H1 (cell line): ENCODE data around the gene GRP. TPM values are rescaled to one million over a fixed set of nuclear protein-coding genes. Genes with fewer than 3 reads are reported as not detected.

ENCODE experiments used
- CTCF ChIA-PET: fragments of 300-600 bp; sonication (Branson Sonifier 250); formaldehyde crosslinking; loops from one replicate; lab custom pipeline; 2021; ENCODE audit not compliant: partially characterized antibody; lab: Charles Lee
- POLR2A ChIA-PET: fragments of 300-600 bp; sonication (Branson Sonifier 250); formaldehyde crosslinking; loops from one replicate; lab custom pipeline; 2021; ENCODE audit warnings: inconsistent platforms; ENCODE audit not compliant: partially characterized antibody; lab: Charles Lee
- DNase-seq, 2 experiments: peaks; one replicate each; pipeline versions ENCODE4 v3.0.0 to v3.0.0-alpha.2; 2010 to 2022; ENCODE audit warnings: low spot score in 2 of 2, low read depth in 1 of 2, mixed read lengths in 1 of 2
- FAIRE-seq: peaks from 2 replicates; lab custom pipeline; 2011; peaks lifted over from hg19 to GRCh38; lab: Jason Lieb, UNC
- H2AFZ ChIP-seq: 2 replicates; pipeline ENCODE4 v1.8.1; 2012; ENCODE audit warnings: low read length, inconsistent platforms
- H2AK5ac ChIP-seq: 2 replicates; pipeline ENCODE4 v1.6.1; 2013; ENCODE audit warnings: low read depth, low read length
- H2BK120ac ChIP-seq: replicated peaks from 2 replicates; pipeline ENCODE3; 2013; ENCODE audit warnings: low read depth, low read length, inconsistent platforms
- H2BK12ac ChIP-seq: 2 replicates; pipeline ENCODE4 v1.6.1; 2013; ENCODE audit warnings: low read depth, low read length
- H2BK15ac ChIP-seq: 2 replicates; pipeline ENCODE4 v1.6.1; 2013; ENCODE audit warnings: low read length
- H2BK20ac ChIP-seq: 2 replicates; pipeline ENCODE4 v1.6.1; 2013; ENCODE audit warnings: low read length
- H2BK5ac ChIP-seq: 2 replicates; pipeline ENCODE4 v1.6.1; 2013; ENCODE audit warnings: low read depth, low read length
- H3K14ac ChIP-seq: 2 replicates; pipeline ENCODE4 v1.6.1; 2013; ENCODE audit warnings: inconsistent platforms; ENCODE audit not compliant: insufficient read length
- H3K18ac ChIP-seq: 2 replicates; pipeline ENCODE4 v1.6.1; 2013; ENCODE audit warnings: low read length; ENCODE audit errors: extremely low read depth
- H3K23ac ChIP-seq: 2 replicates; pipeline ENCODE4 v1.6.1; 2013; ENCODE audit warnings: inconsistent platforms; ENCODE audit not compliant: insufficient read length
- H3K23me2 ChIP-seq: 2 replicates; pipeline ENCODE4 v1.6.1; 2013; ENCODE audit warnings: low read depth, low read length
- H3K27ac ChIP-seq: 2 replicates; pipeline ENCODE4 v1.6.1; 2011; ENCODE audit warnings: low read depth, low read length, inconsistent platforms
- H3K27me3 ChIP-seq, 4 experiments: replicated peaks in 1 of 4; 1 replicate in 1 of 4; 2 replicates in 3 of 4; pipeline versions ENCODE4 v1.6.1 to v1.8.1; 2011 to 2013; ENCODE audit warnings: low read length in 3 of 4, mild to moderate bottlenecking in 3 of 4, inconsistent platforms in 2 of 4, mixed read lengths in 2 of 4, moderate library complexity in 1 of 4; ENCODE audit not compliant: control insufficient read depth in 3 of 4, insufficient read depth in 3 of 4; ENCODE audit errors: extremely low read depth in 1 of 4
- H3K36me3 ChIP-seq, 4 experiments: 2 replicates each; pipeline versions ENCODE4 v1.6.1 to v1.8.1; 2011 to 2013; ENCODE audit warnings: mild to moderate bottlenecking in 4 of 4, low read length in 3 of 4, moderate library complexity in 2 of 4, control low read depth in 1 of 4, inconsistent platforms in 1 of 4; ENCODE audit not compliant: insufficient read depth in 4 of 4, control insufficient read depth in 2 of 4
- H3K4ac ChIP-seq: replicated peaks from 2 replicates; pipeline ENCODE3; 2013; ENCODE audit warnings: low read length, low read depth, mixed read lengths, inconsistent platforms; ENCODE audit not compliant: insufficient read length
- H3K4me1 ChIP-seq, 4 experiments: replicated peaks in 1 of 4; 1 replicate in 1 of 4; 2 replicates in 3 of 4; pipeline versions ENCODE4 v1.6.1 to v1.8.1; 2011 to 2013; ENCODE audit warnings: low read length in 3 of 4, inconsistent platforms in 2 of 4, mixed read lengths in 1 of 4; ENCODE audit not compliant: insufficient read depth in 4 of 4, control insufficient read depth in 3 of 4
- H3K4me2 ChIP-seq, 2 experiments: 2 replicates each; pipeline versions ENCODE4 v1.6.1 to v1.8.1; 2011 to 2013; ENCODE audit warnings: low read depth in 2 of 2, low read length in 2 of 2, control low read depth in 1 of 2, inconsistent platforms in 1 of 2, mild to moderate bottlenecking in 1 of 2; ENCODE audit not compliant: insufficient read depth in 1 of 2
- H3K4me3 ChIP-seq, 4 experiments: fragments of 200-600, 300-600 bp in 1 of 4; sonication (generic), shearing (Covaris generic), sonication (Bioruptor Twin) in 1 of 4; 2 replicates each; pipeline versions ENCODE4 v1.5.1 to v1.8.1; 2011 to 2016; ENCODE audit warnings: low read length in 4 of 4, low read depth in 3 of 4, control low read depth in 2 of 4, inconsistent platforms in 2 of 4, mild to moderate bottlenecking in 2 of 4, mixed read lengths in 1 of 4, moderate library complexity in 1 of 4; ENCODE audit not compliant: insufficient read depth in 2 of 4; ENCODE audit errors: extremely low read depth in 1 of 4
- H3K56ac ChIP-seq: replicated peaks from 2 replicates; pipeline ENCODE3; 2013; ENCODE audit warnings: low read depth, mild to moderate bottlenecking, mixed read lengths, low read length, inconsistent platforms; ENCODE audit not compliant: insufficient read length
- H3K79me1 ChIP-seq: 2 replicates; pipeline ENCODE4 v1.6.1; 2013; ENCODE audit warnings: low read depth, low read length, control low read depth
- H3K79me2 ChIP-seq, 2 experiments: 2 replicates each; pipeline versions ENCODE4 v1.6.1 to v1.8.1; 2012 to 2013; ENCODE audit warnings: low read length in 2 of 2, mild to moderate bottlenecking in 2 of 2, inconsistent platforms in 1 of 2; ENCODE audit not compliant: insufficient read depth in 2 of 2, control insufficient read depth in 1 of 2
- H3K9ac ChIP-seq, 4 experiments: replicated peaks in 1 of 4; 1 replicate in 1 of 4; 2 replicates in 3 of 4; pipeline versions ENCODE4 v1.6.1 to v1.8.1; 2011 to 2013; ENCODE audit warnings: low read depth in 3 of 4, low read length in 3 of 4, control low read depth in 2 of 4, mild to moderate bottlenecking in 2 of 4, moderate library complexity in 2 of 4, inconsistent platforms in 1 of 4; ENCODE audit errors: extremely low read depth in 1 of 4
- H3K9me3 ChIP-seq, 2 experiments: 2 replicates each; pipeline versions ENCODE4 v1.6.1 to v1.8.1; 2012 to 2013; ENCODE audit warnings: mild to moderate bottlenecking in 2 of 2, moderate library complexity in 2 of 2, control low read depth in 1 of 2, inconsistent platforms in 1 of 2, low read depth in 1 of 2, low read length in 1 of 2, mixed read lengths in 1 of 2; ENCODE audit not compliant: insufficient read depth in 2 of 2
- H4K20me1 ChIP-seq, 2 experiments: replicated peaks in 1 of 2; 2 replicates each; pipeline versions ENCODE3 to v1.8.1; 2011 to 2013; ENCODE audit warnings: inconsistent platforms in 2 of 2, low read length in 2 of 2, mild to moderate bottlenecking in 1 of 2; ENCODE audit not compliant: insufficient read depth in 2 of 2, control insufficient read depth in 1 of 2
- H4K5ac ChIP-seq: 2 replicates; pipeline ENCODE4 v1.6.1; 2013; ENCODE audit warnings: low read length, low read depth, mixed read lengths, inconsistent platforms; ENCODE audit not compliant: insufficient read length
- H4K8ac ChIP-seq: 2 replicates; pipeline ENCODE4 v1.8.0; 2013; ENCODE audit warnings: mild to moderate bottlenecking, moderate library complexity, low read length, inconsistent platforms; ENCODE audit not compliant: insufficient read depth; ENCODE audit errors: extremely low read depth
- H4K91ac ChIP-seq: replicated peaks from 2 replicates; pipeline ENCODE3; 2013; ENCODE audit warnings: low read length, mixed read lengths, inconsistent platforms; ENCODE audit not compliant: insufficient read length
- BRCA1 ChIP-seq: IDR thresholded peaks from 2 replicates; pipeline ENCODE4 v1.6.1; 2012; ENCODE audit warnings: low read depth, low read length, improper control_type of control experiment
- CREB1 ChIP-seq: IDR thresholded peaks from 2 replicates; pipeline ENCODE4 v1.6.1; 2012; ENCODE audit warnings: inconsistent platforms
- GABPA ChIP-seq: IDR thresholded peaks from 2 replicates; pipeline ENCODE4 v1.6.1; 2011; ENCODE audit warnings: mild to moderate bottlenecking, low read length, moderate library complexity, borderline replicate concordance; ENCODE audit not compliant: insufficient read depth
- JUN ChIP-seq: IDR thresholded peaks from 2 replicates; pipeline ENCODE4 v1.6.1; 2011; ENCODE audit warnings: low read depth, mild to moderate bottlenecking, improper control_type of control experiment, low read length
- NANOG ChIP-seq: IDR thresholded peaks from 2 replicates; pipeline ENCODE4 v1.6.1; 2011; ENCODE audit warnings: low read length, low read depth, mild to moderate bottlenecking, inconsistent platforms; ENCODE audit not compliant: insufficient read depth, poor library complexity, severe bottlenecking
- NRF1 ChIP-seq: IDR thresholded peaks from 2 replicates; pipeline ENCODE4 v1.6.1; 2011; ENCODE audit warnings: mild to moderate bottlenecking, low read depth, low read length, improper control_type of control experiment
- POU5F1 ChIP-seq: IDR thresholded peaks from 2 replicates; pipeline ENCODE4 v1.6.1; 2011; ENCODE audit warnings: low read depth, mild to moderate bottlenecking, low read length, moderate library complexity
- RAD21 ChIP-seq, 2 experiments: IDR thresholded peaks in 1 of 2; conservative IDR thresholded peaks in 1 of 2; 2 replicates each; pipeline ENCODE4 v1.6.1; 2011; ENCODE audit warnings: low read depth in 2 of 2, low read length in 2 of 2, improper control_type of control experiment in 1 of 2, inconsistent platforms in 1 of 2, mild to moderate bottlenecking in 1 of 2, moderate library complexity in 1 of 2
- RFX5 ChIP-seq: IDR thresholded peaks from 2 replicates; pipeline ENCODE4 v1.6.1; 2011; ENCODE audit warnings: low read depth, low read length, improper control_type of control experiment, borderline replicate concordance
- WGBS, 2 experiments: shearing (Covaris generic) in 1 of 2; methylation state at CpG; one replicate each; pipeline versions ENCODE4 v1.1.6 to v1.1.7; 2013 to 2015; ENCODE audit warnings: low lambda C conversion rate in 2 of 2, mixed read lengths in 2 of 2, inconsistent platforms in 1 of 2, low coverage in 1 of 2, missing lambda C conversion rate in 1 of 2; ENCODE audit not compliant: insufficient replicate concordance in 2 of 2, insufficient coverage in 1 of 2, insufficient read length in 1 of 2; ENCODE audit errors: extremely low coverage in 1 of 2, missing lambda C conversion rate in 1 of 2; 5-methylcytosine and 5-hydroxymethylcytosine counted together
- polyA plus RNA-seq, 7 experiments: library from polyadenylated mRNA; depleted of rRNA in 3 of 7; stranded (reverse) in 5 of 7; unstranded in 2 of 7; fragments of >200 nt in 5 of 7; fragments of 200-250 nt in 2 of 7; gene quantifications; 1 replicate in 5 of 7; 2 replicates in 1 of 7; 4 replicates in 1 of 7; pipeline versions ENCODE4 v1.2.1 to v1.2.3, GENCODE V29; 2011 to 2013; ENCODE audit warnings: missing spikeins in 2 of 7, mixed read lengths in 2 of 7
- total RNA-seq: library from RNA; stranded (reverse); fragmentation: NEBNext Ultra II Directional; extraction: Animal tissue kit (Norgen Biotek cat#: 25700); gene quantifications from 2 replicates; pipeline ENCODE4 v1.2.1, GENCODE V29; 2021
- TF ChIP-seq, protein P1 (sequence below): IDR thresholded peaks from 2 replicates; pipeline ENCODE4 v1.6.1; 2012; ENCODE audit warnings: inconsistent platforms
- TF ChIP-seq, protein P2 (sequence below), 3 experiments: IDR thresholded peaks; 1 replicate in 2 of 3; 2 replicates in 1 of 3; pipeline versions ENCODE4 v1.5.1 to v1.6.1; 2011; ENCODE audit warnings: low read length in 3 of 3, mild to moderate bottlenecking in 3 of 3, inconsistent platforms in 2 of 3, low read depth in 1 of 3, moderate library complexity in 1 of 3; ENCODE audit not compliant: insufficient read depth in 1 of 3; ENCODE audit errors: control extremely low read depth in 1 of 3

Gene GRP
- total and polyA plus RNA-seq, 2 of the 8 experiments (the other 6 are each of a cell fraction or from before 2014, with no cell fraction given), result not detected

DNA sequence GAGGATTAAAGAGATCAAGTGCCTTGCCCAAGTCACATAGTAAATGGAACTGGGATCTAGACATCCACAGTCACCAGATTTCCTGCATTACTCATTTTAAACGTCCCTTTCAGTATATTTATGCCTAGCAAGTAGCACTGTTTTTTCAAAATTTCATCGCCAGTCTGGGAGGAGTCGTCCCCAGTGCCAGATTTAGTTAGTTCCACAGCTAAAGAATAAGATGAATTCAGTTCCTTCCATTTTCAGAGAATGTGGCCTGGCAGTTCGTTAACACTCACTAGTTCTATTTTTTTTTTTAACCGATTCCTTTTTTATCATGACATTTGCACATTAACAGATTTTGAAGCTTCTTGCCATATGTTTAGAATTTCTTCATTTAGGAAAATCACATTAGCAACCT is 11.2 kb downstream of the GRP start:
- H4K20me1 ChIP-seq, result no peaks in the 10 kb centered on the region
- no peaks in the 10 kb centered on the region; a peak in 3 of 7 replicates for H3K27me3 ChIP-seq
- no peak overlapping the region for H2BK20ac ChIP-seq
- no peak overlapping the region for H2AK5ac ChIP-seq
- no peaks in the 10 kb centered on the region for H3K79me2 ChIP-seq
- no peaks in the 10 kb centered on the region for H3K9me3 ChIP-seq
- H3K4me2 ChIP-seq, result no peak overlapping the region
- no peaks in the 10 kb centered on the region for H3K4me1 ChIP-seq
- H3K23me2 ChIP-seq, result no peaks in the 10 kb centered on the region
- H3K4me3 ChIP-seq, result no peak overlapping the region
- FAIRE-seq (no peak), DNase-seq (no peak)
- no peak overlapping the region for H3K9ac ChIP-seq
- ChIA-PET POLR2A (interaction anchor here (0.9 kb wide), 1 partner anchor 18 kb away, joined by 3 read pairs; no protein-coding TSS in a partner anchor), CTCF (interaction anchor here (0.8 to 3.1 kb wide), 4 partner anchors 10 to 33 kb away, joined by 3 to 19 read pairs (median 6); partner anchors contain the start of gene GRP)
- no peak overlapping the region for H3K27ac ChIP-seq
- no peaks in the 10 kb centered on the region for H3K36me3 ChIP-seq
- 83% methylated on average over 5 of the region's 5 CpGs; no CpG with 5 or more reads in 1 of the 2 experiments for WGBS, 2 experiments
- H3K56ac ChIP-seq, result no peak overlapping the region
- H3K79me1 ChIP-seq, result no peaks in the 10 kb centered on the region
- no peak overlapping the region for H3K14ac ChIP-seq
- no peak overlapping the region for H3K23ac ChIP-seq
- H4K5ac ChIP-seq, result no peak overlapping the region
- no peak overlapping the region for H2BK120ac ChIP-seq
- H2AFZ ChIP-seq, result no peak overlapping the region
- no peak overlapping the region for H3K4ac ChIP-seq
- no peak overlapping the region for H3K18ac ChIP-seq
- H4K8ac ChIP-seq, result no peak overlapping the region
- H2BK15ac ChIP-seq, result no peak overlapping the region
- no peak overlapping the region for H4K91ac ChIP-seq
- no peak overlapping the region for H2BK5ac ChIP-seq
- H2BK12ac ChIP-seq, result no peak overlapping the region
- TF ChIP-seq JUN (no peak), BRCA1 (no peak), RFX5 (no peak), RAD21 (IDR thresholded peaks at IDR 0.05 in 1 of 2, conservative IDR thresholded peaks at IDR 0.05 in 1 of 2; ENCODE audit: low read depth in 2 of 2, low read length in 2 of 2) (no peak), NANOG (no peak), CREB1 (no peak), NRF1 (no peak), GABPA (no peak), POU5F1 (no peak)
- TF ChIP-seq, protein P1, sequence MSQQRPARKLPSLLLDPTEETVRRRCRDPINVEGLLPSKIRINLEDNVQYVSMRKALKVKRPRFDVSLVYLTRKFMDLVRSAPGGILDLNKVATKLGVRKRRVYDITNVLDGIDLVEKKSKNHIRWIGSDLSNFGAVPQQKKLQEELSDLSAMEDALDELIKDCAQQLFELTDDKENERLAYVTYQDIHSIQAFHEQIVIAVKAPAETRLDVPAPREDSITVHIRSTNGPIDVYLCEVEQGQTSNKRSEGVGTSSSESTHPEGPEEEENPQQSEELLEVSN, result no peak
- TF ChIP-seq, protein P2, sequence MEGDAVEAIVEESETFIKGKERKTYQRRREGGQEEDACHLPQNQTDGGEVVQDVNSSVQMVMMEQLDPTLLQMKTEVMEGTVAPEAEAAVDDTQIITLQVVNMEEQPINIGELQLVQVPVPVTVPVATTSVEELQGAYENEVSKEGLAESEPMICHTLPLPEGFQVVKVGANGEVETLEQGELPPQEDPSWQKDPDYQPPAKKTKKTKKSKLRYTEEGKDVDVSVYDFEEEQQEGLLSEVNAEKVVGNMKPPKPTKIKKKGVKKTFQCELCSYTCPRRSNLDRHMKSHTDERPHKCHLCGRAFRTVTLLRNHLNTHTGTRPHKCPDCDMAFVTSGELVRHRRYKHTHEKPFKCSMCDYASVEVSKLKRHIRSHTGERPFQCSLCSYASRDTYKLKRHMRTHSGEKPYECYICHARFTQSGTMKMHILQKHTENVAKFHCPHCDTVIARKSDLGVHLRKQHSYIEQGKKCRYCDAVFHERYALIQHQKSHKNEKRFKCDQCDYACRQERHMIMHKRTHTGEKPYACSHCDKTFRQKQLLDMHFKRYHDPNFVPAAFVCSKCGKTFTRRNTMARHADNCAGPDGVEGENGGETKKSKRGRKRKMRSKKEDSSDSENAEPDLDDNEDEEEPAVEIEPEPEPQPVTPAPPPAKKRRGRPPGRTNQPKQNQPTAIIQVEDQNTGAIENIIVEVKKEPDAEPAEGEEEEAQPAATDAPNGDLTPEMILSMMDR (IDR thresholded peaks at IDR 0.05; ENCODE audit: control extremely low read depth in 1 of 3, insufficient read depth in 1 of 3, low read depth in 1 of 3, low read length in 3 of 3), result no peak
